Coronary artery (tissue), 2 donors: ENCODE results near the gene PEX26.
"Not testable (repeated sequence)": the region's sequence is repeated elsewhere in the genome, so short reads cannot be mapped to it uniquely, and the experiment has no call there.

Experiments used
- DNase-seq: peaks from one replicate; pipeline ENCODE4 v3.0.0-alpha.2; 2017; ENCODE audit warnings: low spot score
- H3K27ac ChIP-seq, 2 donors: fragments of 200-600 bp; sonication (generic); one replicate each; pipeline ENCODE4 v1.5.1; 2016 to 2019
- H3K4me3 ChIP-seq: fragments of 200-600 bp; sonication (generic); 2 replicates; pipeline ENCODE4 v1.5.1; 2016; ENCODE audit warnings: mild to moderate bottlenecking, moderate library complexity
- CTCF ChIP-seq: fragments of 200-600 bp; sonication (generic); IDR thresholded peaks from one replicate; pipeline ENCODE4 v1.5.1; 2019; ENCODE audit warnings: antibody characterized with exemption

The PEX26 gene

GRCh38 chr22:18048441-18048898 is 29.3 kb upstream of the PEX26 start:
- no peak for DNase-seq
- Histone ChIP-seq H3K4me3 (no peak overlapping the region), H3K27ac (no peak overlapping the region)
- no peak for TF ChIP-seq CTCF

GRCh38 chr22:18050065-18050464 is 27.7 kb upstream of the PEX26 start:
- no peak for TF ChIP-seq CTCF
- Histone ChIP-seq H3K27ac (peak overlapping the region in 1 of 2 donors; percentile 72), H3K4me3 (no peak overlapping the region)
- DNase-seq = no peak

- not testable (repeated sequence) for H3K4me3 ChIP-seq, DNase-seq, H3K27ac ChIP-seq
These were observed 26.7 kb upstream of the PEX26 start for GRCh38 chr22:18051113-18051512.

GRCh38 chr22:18053216-18053946 is 24.4 kb upstream of the PEX26 start:
- DNase-seq, H3K27ac ChIP-seq, H3K4me3 ChIP-seq: not testable (repeated sequence)

- TF ChIP-seq CTCF = no peak
These were observed 22.1 kb upstream of the PEX26 start for GRCh38 chr22:18055619-18056160.

GRCh38 chr22:18056161-18056666 is 21.6 kb upstream of the PEX26 start:
- no peak for TF ChIP-seq CTCF
- Histone ChIP-seq H3K27ac (peak overlapping the region; percentile 78 to 82), H3K4me3 (no peak overlapping the region)
- no peak for DNase-seq

More at GRCh38 chr22:18055619-18056160, 22.1 kb upstream of the PEX26 start:
- DNase-seq = no peak
- peak overlapping the region; percentile 78 to 82 for H3K27ac ChIP-seq
- H3K4me3 ChIP-seq = no peak overlapping the region

- DNase-seq = no peak
- Histone ChIP-seq H3K27ac (peak overlapping the region; percentile 78 to 88), H3K4me3 (no peak overlapping the region)
- TF ChIP-seq CTCF = no peak
These were observed 20.8 kb upstream of the PEX26 start for GRCh38 chr22:18056807-18057474.
